Measurements from ENCODE around the gene PSAP.

Gene PSAP

GRCh38 chr10:71840177-71840957 lies 10.7 kb downstream of the PSAP start:
- Histone ChIP-seq H3K9me3 (ENCODE audit: insufficient read depth, low read length) (no peaks in the 10 kb centered on the region), H2AFZ (ENCODE audit: low read depth, low read length, severe bottlenecking) (no peak overlapping the region), H3F3A (ENCODE audit: insufficient read depth) (no peaks in the 10 kb centered on the region), H4K20me1 (ENCODE audit: low read depth, low read length) (peaks cover 30% of the 10 kb centered on the region), H3K36me3 (ENCODE audit: low read length) (no peaks in the 10 kb centered on the region), H3K27me3 (ENCODE audit: low read length) (no peaks in the 10 kb centered on the region), H3K9ac (ENCODE audit: low read length) (no peak overlapping the region), H3K27ac (ENCODE audit: low read depth, low read length) (no peak overlapping the region), H3K9me2 (replicated peaks; ENCODE audit: insufficient read depth, low read length) (no peaks in the 10 kb centered on the region), H3K4me2 (ENCODE audit: low read depth, low read length, poor library complexity, severe bottlenecking) (no peak overlapping the region), H3K4me3 (ENCODE audit: insufficient read depth, low read length, poor library complexity, severe bottlenecking) (no peak overlapping the region), H3K79me2 (ENCODE audit: insufficient read depth, low read length) (peaks cover 17% of the 10 kb centered on the region)
- no peak for TF ChIP-seq EZH2phosphoT487 (conservative IDR thresholded peaks at IDR 0.05; ENCODE audit: low read length)
- TF ChIP-seq CTCF (IDR thresholded peaks at IDR 0.05; ENCODE audit: insufficient read depth, low read length, poor library complexity, severe bottlenecking), result no peak

- H4K20me1 ChIP-seq (ENCODE audit: low read depth, low read length), result peaks cover 25% of the 10 kb centered on the region
- no peak overlapping the region for H3K4me2 ChIP-seq (ENCODE audit: low read depth, low read length, poor library complexity, severe bottlenecking)
Measured at GRCh38 chr10:71838264-71839211, 12.5 kb downstream of the PSAP start.

More at GRCh38 chr10:71838264-71839211, 12.5 kb downstream of the PSAP start:
- Histone ChIP-seq H3K27ac (ENCODE audit: low read depth, low read length) (no peak overlapping the region), H3K79me2 (ENCODE audit: insufficient read depth, low read length) (peaks cover 17% of the 10 kb centered on the region), H3K27me3 (ENCODE audit: low read length) (no peaks in the 10 kb centered on the region), H3F3A (ENCODE audit: insufficient read depth) (no peaks in the 10 kb centered on the region), H2AFZ (ENCODE audit: low read depth, low read length, severe bottlenecking) (no peak overlapping the region), H3K9me2 (replicated peaks; ENCODE audit: insufficient read depth, low read length) (no peaks in the 10 kb centered on the region), H3K9ac (ENCODE audit: low read length) (no peak overlapping the region), H3K36me3 (ENCODE audit: low read length) (no peaks in the 10 kb centered on the region), H3K4me3 (ENCODE audit: insufficient read depth, low read length, poor library complexity, severe bottlenecking) (no peak overlapping the region), H3K9me3 (ENCODE audit: insufficient read depth, low read length) (no peaks in the 10 kb centered on the region)
- TF ChIP-seq CTCF (IDR thresholded peaks at IDR 0.05; ENCODE audit: insufficient read depth, low read length, poor library complexity, severe bottlenecking) (no peak), EZH2phosphoT487 (conservative IDR thresholded peaks at IDR 0.05; ENCODE audit: low read length) (no peak)

All from SU-DHL-6 (cell line).